Posterior vena cava (tissue), 2 donors: Measurements from ENCODE around the gene C5orf22. TPM values are rescaled to one million over a fixed set of nuclear protein-coding genes. Genes with fewer than 3 reads are reported as not detected.
"Not testable (repeated sequence)": the region's sequence is repeated elsewhere in the genome, so short reads cannot be mapped to it uniquely, and the experiment has no call there.

Experiments
- DNase-seq: peaks from one replicate; pipeline ENCODE4 v3.0.0-alpha.2; 2020; ENCODE audit warnings: low spot score
- intact Hi-C, 2 donors: fragments of 100-400 bp; cut with DNase I; formaldehyde crosslinking; loops; one replicate each; pipeline versions ENCODE4 v1.14.1 to v1.14.2; 2022 to 2023
- total RNA-seq, 2 donors: library from RNA; stranded (reverse); fragmentation: NEBNext Ultra II Directional; extraction: Animal tissue kit (Norgen Biotek cat#: 25700); gene quantifications; one replicate each; pipeline ENCODE4 v1.2.1, GENCODE V29; 2021
- donor health status: DM: yes; HTN: yes; CAD: no.
- donor health status: DM: yes; HTN: yes; CAD: no.

Gene C5orf22
- total RNA-seq, 2 donors from 2014 or later, result 20.3 to 21.3 TPM

DNA sequence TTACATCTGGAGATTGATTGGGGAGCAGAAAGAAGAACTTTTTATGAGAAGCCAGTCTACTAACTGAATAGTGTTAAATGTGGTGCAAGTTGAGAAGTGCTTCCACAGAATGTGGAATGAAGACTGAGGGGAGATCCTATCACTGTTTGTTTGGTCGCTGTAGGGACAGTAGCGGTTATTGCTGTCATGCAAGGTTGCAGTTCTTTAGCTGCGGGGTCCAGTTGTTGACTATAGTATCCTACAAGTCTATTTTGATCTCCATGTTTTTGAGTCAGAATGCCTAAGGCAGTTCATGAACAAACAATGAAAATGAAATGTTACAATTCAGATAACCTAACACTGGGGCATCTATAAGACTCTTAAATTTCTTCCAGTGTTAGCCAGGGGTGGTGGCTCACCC lies 61.6 kb downstream of the C5orf22 start:
- intact Hi-C loops, result no loop called here
- no peak for DNase-seq

- DNase-seq, result no peak
- intact Hi-C loops, result no loop called here
These were observed 64.3 kb downstream of the C5orf22 start for GRCh38 chr5:31596354-31596753.

DNA sequence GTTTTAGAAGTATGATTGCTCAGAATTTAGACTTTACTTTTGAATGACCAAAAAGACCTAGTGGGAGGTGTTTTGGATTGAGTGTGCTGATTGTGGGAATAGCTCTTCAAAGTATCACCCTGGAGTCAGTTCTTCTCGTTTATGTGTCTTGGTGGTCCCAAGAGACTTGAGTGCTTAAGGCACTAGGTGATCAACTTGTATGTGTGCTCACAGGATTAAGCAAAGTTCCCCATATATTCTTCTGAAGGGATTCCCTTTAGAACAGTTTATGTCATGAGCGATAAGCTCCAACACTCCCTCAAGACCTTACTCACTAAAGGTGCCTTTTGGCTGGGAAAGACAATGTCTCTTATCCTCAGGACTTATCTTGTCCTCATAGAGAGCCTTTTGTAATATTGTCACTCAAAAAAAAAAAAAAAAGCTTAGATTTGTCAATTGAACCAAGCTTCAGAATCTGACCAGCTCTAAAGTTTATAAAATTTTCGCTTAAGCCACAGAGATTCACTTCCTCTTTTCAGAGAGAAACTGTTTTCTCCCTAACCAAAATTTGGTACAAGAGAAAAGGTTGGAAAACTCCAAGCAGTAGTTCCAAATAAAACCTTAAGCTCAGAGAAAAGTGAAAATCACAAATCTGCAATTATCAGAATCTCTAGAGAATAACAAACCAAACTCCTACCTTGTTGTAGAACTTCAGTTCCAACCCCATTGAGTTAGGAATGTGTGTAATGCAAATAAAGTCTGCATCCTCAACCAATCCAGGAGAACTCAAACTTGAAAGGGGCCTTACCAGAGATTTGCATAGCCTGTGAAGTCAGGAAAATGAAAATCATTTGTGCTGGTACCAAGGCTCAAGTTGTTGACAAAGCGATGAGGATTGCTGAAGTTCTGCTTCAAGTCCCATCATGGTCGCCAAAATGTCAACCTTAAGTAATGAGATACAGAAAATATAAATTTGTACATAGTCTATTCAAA lies 66.8 kb downstream of the C5orf22 start:
- DNase-seq, result no peak
- intact Hi-C loops, result no loop called here

DNA sequence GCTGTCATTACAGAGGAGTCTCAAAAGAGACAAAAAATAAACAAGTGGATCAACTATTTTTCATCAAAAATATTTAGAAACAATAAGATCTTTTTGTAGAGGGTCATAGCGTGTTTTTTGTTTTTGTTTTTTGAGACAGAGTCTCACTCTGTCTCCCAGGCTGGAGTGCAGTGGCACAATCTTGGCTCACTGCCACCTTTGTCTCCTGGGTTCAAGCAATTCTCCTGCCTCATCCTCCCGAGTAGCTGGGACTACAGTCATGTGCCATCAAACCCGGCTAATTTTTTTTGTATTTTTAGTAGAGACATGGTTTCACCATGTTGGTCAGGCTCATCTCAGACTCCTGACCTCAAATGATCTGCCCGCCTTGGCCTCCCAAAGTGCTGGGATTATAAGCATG lies 70.2 kb downstream of the C5orf22 start:
- DNase-seq, intact Hi-C loops: not testable (repeated sequence)

- intact Hi-C loops, result no loop called here
- no peak for DNase-seq
These were observed 72.1 kb downstream of the C5orf22 start for GRCh38 chr5:31604240-31604639.

DNA sequence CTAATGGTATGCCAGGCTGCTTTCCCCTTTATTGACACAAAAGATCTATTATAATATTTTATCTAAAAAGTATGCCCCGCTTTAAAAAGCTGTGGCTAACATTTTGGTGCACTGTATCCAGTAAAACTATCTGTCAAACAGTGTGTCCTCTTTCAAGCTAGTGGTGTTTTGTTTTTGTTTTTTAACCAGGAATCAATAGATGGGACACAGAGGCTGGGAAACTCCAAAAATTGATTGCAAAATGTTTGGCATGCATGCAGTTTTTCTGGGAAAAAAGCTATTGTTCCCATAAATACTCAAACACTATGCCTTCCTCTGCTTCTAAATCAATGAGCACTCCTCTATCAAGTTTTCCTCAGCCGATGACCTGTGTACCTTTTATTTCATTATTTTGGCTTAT lies 72.5 kb downstream of the C5orf22 start:
- DNase-seq, result no peak
- intact Hi-C loops, result no loop called here

Other genes with a start within 250 kb of the C5orf22 start
- gene DROSHA, start 208 bp upstream of the C5orf22 start, total RNA-seq, result 10 to 100 TPM; 36.9 to 39.3 TPM
- 1 to 10 TPM; 4.1 to 4.9 TPM for gene PDZD2, start 106.8 kb downstream of the C5orf22 start, total RNA-seq